ENCODE data around the gene SELE.

GRCh38 chr1:169711469-169712308 lies 22.2 kb downstream of the SELE start, which contains the start of gene SELL:
- TF ChIP-seq EP300 (conservative IDR thresholded peaks at IDR 0.05; ENCODE audit: poor library complexity, severe bottlenecking) (no peak), CTCF (IDR thresholded peaks at IDR 0.05; ENCODE audit: poor library complexity, severe bottlenecking) (peak; percentile 65), POLR2AphosphoS5 (IDR thresholded peaks at IDR 0.05) (no peak), RAD21 (conservative IDR thresholded peaks at IDR 0.05) (peak; percentile 63), REST (IDR thresholded peaks at IDR 0.05; ENCODE audit: borderline replicate concordance) (no peak)
